NCI-H774 (cell line): ENCODE results near the gene PPIL4.

ENCODE experiments used
- DNase-seq: peaks from one replicate; lab custom pipeline; 2025; lab: John Stamatoyannopoulos, UW

PPIL4 gene, protein sequence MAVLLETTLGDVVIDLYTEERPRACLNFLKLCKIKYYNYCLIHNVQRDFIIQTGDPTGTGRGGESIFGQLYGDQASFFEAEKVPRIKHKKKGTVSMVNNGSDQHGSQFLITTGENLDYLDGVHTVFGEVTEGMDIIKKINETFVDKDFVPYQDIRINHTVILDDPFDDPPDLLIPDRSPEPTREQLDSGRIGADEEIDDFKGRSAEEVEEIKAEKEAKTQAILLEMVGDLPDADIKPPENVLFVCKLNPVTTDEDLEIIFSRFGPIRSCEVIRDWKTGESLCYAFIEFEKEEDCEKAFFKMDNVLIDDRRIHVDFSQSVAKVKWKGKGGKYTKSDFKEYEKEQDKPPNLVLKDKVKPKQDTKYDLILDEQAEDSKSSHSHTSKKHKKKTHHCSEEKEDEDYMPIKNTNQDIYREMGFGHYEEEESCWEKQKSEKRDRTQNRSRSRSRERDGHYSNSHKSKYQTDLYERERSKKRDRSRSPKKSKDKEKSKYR

DNA sequence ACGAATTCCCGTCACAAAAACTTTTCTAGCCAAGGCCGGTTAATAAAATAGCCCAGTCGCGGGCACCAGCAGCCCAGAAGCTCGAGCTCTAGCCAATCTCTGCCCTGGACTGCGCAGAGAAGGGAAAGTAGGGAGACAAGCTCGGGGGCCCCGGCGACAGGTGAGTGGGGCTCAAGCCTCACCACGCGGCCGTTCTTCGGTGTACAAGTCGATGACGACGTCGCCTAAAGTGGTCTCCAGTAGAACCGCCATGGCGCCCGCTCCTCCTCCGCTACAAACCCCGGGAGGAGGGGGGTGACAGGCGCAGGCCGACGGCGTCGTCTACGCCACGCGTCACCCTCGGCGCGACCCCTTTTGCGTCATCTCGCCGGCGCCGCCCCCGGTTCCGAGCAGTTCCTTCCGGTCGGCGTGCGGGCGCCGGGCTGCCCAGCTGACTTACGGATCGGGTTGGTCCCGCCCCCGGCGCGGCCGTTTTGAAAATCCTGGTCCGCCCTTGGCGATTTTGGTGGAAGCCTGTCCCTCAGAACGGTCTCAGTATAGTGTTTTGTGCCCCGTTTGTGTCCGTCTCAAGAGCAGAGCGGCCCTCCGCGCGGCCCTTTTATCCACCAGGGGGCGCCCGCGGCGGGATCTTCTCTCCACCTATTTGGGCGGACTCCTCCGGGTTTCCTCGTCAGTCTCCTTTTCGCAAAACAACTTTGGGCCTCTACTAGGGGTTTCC, at the start of gene PPIL4:
Gene PPIL4 (minus strand): TSS at position 290 of the 718 bp plus-strand sequence. CDS start 38 bp downstream, at position 252.
- peak; percentile 96 for DNase-seq

DNA sequence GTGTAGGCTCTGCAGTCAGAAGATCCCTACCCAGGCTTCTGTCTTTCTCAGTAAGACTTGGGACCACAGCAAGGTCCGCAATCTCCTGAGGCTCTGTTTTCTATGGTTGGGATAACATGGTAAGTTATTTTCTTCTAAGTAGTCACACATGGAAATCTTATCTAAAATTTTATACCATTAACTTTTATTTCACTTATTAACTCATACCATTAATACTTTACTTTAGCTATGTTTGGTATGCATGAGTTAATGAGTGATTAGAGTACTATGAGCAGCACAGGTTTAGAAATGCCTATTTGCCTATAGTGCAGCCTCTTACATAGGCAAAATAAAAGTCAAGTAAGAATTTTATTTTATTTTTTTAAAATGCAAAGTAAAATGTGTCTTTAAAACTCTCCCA, 47.6 kb upstream of the PPIL4 start:
- no peak for DNase-seq

DNA sequence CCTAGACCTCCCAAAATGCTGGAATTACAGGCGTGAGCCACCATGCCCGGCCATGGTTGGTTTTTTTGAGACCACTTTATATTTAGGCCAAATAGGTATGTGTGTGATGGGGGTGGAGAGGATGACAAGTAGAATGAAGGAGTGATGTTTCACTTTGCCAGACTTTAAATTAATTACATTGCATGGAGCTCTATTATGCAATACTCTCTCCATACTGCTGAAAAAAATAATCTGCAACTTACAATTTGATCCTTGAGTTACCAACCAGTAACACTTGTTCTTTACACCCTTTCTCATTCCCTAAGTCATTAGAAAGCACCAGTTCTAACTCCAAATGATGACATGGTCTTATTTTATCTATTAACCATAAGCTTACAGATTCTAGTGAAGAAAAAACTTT, 47.1 kb upstream of the PPIL4 start:
- DNase-seq: no peak

DNA sequence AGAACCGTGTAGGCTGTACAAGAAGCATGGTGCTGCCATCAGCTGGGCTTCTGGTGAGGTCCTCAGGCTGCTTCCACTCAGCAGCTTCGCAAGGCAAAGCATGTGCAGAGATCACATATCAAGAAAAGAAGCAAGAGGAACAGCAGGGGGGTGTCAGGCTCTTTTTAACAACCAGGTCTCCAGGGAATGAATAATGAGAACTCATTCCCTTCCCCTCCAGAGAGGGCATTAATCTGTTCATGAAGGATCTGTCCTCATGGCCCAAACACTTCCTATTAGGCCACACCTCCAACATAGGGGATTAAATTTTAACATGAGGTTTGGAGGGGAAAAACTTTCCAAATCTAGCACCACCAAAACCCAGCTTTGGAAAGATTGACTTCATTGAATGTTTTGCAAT, 40.3 kb upstream of the PPIL4 start:
- no peak for DNase-seq

DNA sequence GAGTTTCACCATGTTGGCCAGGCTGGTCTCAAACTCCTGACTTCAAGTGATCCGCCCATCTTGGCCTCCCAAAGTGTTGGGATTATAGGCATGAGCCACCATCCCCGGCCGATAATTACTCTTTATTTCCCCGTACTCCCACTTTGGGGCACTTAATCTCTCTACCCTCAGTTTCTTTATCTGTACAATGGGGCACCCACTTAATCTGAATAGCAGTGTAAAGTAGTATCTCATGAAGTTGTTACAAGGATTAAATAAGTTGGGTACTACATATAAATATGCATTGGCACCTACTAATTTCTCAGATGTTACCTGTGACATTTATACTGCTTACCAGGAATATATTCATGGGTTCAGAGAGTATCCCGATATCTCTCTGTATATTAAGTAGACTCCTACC, 35.5 kb upstream of the PPIL4 start:
- no peak for DNase-seq

DNA sequence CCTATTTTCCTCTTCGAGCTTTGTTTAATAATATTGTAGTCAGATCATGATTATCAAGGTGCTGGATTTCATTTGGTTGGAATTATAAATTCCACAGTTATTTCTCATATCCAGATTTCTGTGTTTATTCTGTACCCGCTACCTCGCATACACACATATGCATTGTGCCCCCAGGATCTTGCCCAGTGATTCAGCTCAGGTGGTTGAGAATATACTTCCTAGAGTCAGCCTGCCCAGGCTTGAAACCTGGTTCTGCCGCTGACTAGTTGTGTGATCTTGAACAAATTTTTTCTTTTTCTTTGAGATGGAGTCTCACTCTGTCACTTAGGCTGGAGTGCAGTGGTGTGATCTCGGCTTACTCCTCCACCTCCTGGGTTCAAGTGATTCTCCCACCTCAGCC, 35.0 kb upstream of the PPIL4 start:
- DNase-seq: no peak

DNA sequence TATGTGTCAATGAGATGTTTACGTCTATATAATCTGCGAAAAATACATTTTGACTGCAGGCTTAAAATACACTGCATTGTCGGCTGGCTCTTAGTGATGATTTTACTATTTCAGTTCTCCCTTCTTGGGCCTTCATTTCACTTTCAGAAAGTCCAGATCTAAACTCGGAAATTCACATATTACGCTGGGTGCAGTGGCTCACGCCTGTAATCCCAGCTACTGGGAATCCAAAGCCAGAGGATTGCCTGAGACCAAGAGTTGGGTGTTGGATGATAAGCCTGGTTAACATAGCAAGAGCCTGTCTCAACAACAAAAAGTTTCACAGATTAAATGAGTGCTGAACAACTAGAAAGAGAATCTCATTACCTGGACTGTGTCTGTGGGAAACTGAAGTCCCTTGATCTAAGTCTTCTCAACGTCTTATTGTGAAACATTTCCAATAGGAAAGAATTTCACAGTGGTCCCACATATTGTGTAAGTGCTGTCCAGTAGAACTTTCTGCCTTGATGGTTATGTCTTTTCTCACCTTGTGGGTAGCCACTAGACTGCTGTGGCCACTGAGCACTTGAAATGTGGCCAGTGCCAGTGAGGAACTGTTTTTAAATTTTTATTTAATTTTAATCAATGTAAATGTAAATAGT, 22.2 kb upstream of the PPIL4 start:
- no peak for DNase-seq

DNA sequence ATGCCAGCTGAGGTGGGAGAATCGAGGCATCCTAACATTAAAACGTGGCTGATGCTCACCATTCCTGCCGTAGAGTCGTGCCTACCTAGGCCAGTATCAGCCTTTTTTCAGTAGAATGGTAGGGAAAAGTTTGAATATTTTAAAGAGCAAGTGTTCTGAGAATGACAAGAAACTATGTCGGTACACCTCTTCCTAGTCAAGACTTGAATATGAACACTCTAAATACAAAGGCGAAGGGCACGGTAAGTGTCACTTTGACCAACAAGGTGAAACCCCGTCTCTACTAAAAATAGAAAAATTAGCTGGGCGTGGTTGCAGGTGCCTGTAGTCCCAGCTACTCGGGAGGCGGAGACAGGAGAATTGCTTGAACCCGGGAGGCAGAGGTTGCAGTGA, 21.3 kb upstream of the PPIL4 start:
- DNase-seq: no peak

DNA sequence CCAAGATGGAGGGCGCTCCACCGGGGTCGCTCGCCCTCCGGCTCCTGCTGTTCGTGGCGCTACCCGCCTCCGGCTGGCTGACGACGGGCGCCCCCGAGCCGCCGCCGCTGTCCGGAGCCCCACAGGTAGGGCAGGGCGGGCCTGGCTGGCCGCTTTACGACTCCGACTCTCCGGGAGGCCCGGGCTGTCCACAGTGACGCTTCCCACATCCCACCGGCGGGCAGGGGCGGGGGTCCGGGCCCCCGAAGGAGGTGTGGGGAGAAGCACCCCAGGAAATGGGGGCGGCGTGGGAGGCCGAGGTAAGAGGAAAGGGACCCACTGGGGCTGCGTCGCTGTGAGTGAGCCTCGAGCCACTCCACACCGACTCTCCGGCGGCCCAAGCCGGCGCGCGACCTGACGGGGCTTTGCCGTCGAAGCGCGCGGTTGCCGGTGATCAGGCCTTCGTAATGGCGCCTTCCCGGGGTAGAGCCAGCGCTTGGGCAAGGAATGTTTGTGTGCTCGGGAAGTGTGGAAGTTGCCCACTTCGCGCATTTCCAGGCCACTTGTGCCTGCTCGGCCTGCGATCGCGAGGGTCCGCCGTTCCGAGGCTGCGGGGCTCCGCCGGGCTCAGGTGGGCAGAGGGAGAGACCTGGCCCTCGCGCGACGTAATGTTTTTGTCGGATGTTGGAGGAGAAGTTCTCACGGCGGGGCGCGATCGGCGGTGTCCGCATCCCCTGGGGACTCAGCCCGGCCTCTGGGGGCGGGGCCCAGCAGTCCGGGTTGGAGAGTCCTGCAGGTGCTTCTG, 20.8 kb upstream of the PPIL4 start:
- DNase-seq: peak; percentile 42

DNA sequence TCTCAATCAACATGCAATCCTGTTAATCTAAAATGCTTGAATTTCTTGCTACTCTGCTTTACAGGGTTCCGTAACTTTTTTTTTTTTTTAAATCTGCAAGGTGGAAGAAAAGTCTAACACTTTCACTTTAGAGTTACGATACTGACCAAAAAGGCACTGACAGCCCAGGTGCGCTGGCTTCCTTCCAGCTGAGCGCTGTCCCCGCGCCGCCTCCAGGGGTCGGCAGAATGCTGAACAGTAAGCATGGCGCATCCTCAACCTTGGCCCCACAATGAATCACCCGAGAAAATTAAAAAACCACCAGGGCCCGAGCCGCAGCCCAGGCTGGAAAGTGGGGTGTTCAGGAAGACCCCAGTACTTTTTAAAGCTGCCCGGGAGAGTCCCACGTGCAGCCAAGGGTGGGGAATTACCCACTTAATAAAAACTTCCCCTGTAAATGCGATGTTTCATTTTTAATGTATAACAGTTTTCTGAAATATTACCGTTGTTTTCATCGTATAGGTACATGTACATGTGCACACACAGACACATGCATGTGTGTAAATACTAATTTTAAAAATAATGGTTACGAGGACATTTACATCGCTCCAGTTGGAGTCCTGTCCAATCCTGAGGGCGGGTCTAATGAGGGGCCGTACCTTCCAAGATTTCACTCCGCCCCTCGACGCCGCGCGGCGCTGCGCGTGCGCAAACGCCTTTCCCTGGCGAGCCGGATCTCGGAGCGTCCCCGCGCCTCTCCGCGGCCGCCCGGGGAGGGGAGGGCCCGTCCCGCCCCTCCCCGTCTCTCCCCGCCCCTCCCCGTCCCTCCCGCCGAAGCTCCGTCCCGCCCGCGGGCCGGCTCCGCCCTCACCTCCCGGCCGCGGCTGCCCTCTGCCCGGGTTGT, 19.9 kb upstream of the PPIL4 start, which contains the start of gene GINM1:
Gene GINM1 (plus strand): TSS at position 849 of the 883 bp plus-strand sequence. CDS start 40 bp downstream, outside the sequence.
- DNase-seq: peak; percentile 97

DNA sequence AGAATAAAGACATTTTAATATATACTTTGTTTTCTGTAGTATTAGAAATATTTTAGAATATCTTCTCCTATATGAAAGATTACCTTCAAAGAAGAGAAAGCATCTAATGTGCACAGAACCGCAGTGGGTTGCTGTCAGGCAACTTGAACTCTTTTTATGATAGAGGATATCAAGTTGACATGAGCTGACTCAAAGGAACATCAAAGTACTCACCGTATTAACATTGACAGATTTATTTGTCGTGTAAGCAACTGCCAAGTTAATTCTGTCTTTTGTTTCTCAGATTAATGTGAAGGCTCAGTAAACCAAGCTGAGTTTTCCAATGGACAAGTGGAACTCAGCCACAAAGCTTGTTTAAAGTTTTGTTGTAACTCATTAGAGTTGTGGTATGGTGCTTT, 18.1 kb upstream of the PPIL4 start:
- no peak for DNase-seq

DNA sequence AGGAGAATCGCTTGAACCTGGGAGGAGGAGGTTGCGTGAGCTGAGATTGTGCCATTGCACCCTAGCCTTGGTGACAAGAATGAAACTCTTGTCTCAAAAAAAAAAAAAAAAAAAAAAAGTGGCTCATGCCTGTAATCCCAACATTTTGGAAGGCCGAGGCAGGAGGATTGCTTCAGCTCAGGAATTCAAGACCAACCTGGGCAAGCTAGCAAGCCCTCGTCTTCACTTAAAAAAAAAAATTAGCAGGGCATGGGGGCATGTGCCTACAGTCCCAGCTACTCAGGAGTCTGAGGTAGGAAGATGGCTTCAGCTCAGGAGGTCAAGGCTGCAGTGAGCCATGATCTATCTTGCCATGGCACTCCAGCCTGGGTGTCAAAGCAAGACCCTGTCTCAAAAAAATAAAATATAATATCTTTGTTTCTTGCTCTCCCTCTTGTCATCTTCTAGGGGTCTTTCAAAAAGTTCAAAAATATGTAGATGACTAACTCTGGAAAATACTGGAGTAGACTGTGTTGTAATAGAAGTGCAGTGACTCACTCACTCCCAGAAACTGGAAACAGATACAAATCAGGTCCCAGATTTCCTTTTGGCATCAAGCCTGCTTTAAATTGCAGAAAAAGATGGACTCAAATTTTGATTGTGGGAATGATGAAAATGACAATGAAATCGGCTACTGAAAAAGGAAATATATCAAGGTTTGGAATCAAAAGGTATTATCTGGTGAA, 17.5 kb upstream of the PPIL4 start:
- DNase-seq: no peak

DNA sequence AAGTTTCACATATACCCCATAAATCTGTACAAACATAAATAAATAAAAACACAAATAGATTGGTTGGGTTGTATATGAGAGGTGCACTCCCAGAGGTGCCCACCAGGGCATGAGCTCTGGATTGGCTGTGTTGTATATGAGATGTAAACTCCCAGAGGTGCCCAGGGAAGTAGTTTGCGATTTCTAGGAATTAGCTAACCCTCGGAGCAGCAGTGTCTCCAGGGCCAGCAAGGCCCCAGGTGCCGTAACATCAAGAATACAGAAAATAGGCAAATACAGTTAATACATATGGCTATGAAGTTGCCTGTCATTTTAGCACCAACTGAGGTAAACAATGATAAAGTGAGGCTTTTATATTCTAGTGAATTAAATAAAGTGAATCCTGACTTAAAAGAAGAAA, 14.9 kb upstream of the PPIL4 start:
- DNase-seq: no peak

DNA sequence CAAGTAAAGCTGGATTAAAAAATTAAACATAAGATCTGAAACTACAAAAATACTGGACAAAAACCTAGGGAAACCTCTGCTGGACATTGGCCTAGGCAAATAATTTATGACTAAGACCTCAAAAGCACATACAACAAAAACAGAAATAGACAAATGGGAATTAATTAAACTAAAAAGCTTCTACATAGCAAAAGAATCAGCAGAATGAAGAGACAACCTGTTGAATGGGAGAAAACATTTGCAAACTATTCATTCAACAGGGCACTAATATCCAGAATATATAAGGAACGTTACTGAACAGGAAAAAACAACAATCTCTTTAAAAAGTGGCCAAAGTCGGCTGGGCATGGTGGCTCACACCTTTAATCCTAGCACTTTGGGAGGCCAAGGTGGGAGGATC, 13.5 kb upstream of the PPIL4 start:
- DNase-seq: no peak

DNA sequence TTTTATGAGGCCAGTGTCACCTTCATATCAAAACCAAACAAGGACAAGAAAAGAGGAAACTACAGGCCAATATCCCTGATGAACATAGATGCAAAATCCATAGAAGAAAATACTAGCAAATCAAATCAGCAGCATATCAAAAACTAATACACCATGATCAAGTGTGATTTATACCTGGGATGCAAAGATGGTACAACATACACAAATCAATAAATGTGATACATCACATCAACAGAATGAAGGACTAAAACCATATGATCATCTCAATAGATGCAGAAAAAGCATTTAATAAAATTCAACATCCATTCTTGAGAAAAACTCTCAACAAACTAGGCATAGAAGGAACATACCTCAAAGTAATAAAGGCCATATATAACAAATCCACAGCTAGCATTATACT, 12.2 kb upstream of the PPIL4 start:
- no peak for DNase-seq

DNA sequence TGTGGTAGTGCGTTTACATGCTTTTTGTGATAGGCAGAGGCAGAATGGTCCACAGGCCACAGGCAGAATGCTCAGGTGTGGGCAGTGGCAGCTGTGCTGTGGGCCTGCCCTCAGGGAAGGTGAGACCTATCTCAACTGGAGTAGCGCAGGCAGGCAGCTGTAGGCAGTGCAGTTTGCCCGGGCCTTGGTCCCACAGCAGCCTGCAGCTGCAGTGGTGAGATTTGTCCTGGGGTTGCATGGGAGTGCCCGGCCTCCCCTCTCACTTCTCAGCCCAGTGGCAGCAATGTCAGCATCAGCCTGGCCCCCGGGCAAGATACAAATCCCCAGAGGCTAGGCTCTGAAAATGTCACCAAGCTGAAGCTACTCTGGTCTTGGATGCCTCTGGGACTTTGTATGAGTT, 6.1 kb upstream of the PPIL4 start:
- DNase-seq: no peak

DNA sequence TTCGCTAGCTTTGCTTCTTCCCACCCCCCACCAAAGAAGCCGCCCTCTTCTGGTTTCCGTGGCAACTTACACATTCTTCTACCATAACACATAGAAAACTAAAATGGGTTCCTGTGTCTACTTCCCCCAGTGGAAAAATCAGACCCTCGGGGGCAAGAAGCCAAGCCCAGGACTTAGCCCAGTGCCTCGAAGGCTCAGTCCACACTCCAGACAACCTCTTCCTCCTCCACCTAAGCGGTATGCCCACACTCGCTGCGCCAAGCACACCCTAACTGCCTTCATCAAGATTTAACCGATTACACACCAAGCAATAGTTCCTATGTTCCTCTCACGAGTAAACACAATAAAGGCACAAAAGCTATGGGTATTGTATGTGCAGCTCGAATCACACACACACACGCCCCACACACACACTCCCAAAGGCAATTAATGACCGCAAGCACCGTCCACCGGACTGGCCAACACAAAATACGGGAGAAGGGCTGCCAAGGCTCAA, 537 bp downstream of the PPIL4 start:
- no peak for DNase-seq

DNA sequence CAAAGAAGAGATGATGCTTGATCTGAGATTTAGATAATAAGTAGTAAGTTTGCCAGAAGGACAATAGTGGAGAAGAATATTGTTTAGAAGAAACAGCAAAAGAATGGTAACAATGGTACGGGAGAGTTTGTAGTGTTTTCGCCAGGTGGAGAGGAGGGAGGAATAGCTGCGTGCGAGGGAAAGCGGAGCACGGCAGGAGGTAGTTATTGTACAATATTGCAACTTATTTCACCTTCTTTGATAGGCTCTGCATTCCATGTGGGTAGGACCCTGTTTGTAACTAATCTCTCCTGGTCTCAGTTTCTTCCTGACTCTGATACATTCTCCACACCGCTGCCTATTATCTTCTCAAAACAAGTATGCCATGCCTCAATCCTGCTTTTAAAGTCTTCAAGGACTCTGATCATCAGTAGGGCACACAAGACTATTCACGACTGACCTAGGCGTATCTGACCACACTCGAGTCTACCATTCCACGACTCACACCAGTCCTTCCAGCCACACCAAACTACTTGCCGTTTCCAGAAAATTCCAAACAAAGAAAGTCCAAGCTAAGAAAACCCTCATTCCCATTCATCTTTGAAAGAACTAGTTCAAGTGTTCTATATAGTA, 1.1 kb downstream of the PPIL4 start:
- no peak for DNase-seq

DNA sequence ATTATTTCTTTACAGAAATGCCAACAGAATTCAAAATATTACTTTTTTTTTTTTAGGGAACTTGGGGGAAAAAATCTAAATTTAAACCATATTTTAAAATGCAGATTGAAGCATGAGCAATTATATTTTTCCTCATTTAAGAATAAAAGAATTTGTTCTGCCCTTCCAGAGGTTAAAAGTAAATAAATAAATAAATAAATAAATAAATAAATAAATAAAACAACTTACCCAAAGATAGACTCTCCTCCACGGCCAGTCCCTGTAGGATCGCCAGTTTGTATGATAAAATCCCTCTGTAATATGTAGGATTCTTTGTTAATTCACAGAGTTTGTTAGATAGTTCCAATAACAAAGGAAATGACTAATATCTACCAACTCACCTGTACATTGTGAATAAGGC, 4.7 kb downstream of the PPIL4 start:
- DNase-seq: no peak

DNA sequence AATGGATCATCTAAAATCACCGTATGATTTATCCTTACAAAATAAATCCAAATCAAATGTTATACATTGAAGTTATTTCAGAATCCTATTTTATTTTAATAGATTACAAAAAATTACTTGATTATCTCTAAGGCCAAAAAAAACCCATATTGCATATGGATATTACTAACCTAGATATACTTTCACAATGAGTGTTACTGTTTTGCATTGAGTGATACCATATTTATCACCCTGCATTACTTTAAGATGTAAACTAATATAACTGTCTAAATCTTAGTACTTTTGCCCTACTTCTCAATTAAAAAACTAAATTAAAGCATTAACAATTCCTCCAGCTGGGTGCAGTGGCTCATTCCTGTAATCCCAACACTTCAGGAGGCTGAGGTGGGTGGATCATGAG, 11.1 kb downstream of the PPIL4 start:
- no peak for DNase-seq
